Hematopoietic multipotent progenitor cell (in vitro differentiated cells): Measurements from ENCODE around the gene ATP8B4. TPM values are rescaled to one million over a fixed set of nuclear protein-coding genes. Genes with fewer than 3 reads are reported as not detected.
A peak's percentile ranks its signal among the peaks of the same experiment; 100 is the strongest.
"Not testable (repeated sequence)": the region's sequence is repeated elsewhere in the genome, so short reads cannot be mapped to it uniquely, and the experiment has no call there.

ENCODE experiments used
- DNase-seq, 3 donors: peaks; one replicate each; pipeline ENCODE4 v3.0.0-alpha.2; 2011 to 2015; ENCODE audit warnings: low read depth in 2 of 3, low spot score in 2 of 3
- total RNA-seq: library from RNA; depleted of rRNA; stranded (reverse); fragments of >200 nt; gene quantifications from one replicate; pipeline ENCODE4 v1.2.3, GENCODE V29; 2012

The ATP8B4 gene, protein sequence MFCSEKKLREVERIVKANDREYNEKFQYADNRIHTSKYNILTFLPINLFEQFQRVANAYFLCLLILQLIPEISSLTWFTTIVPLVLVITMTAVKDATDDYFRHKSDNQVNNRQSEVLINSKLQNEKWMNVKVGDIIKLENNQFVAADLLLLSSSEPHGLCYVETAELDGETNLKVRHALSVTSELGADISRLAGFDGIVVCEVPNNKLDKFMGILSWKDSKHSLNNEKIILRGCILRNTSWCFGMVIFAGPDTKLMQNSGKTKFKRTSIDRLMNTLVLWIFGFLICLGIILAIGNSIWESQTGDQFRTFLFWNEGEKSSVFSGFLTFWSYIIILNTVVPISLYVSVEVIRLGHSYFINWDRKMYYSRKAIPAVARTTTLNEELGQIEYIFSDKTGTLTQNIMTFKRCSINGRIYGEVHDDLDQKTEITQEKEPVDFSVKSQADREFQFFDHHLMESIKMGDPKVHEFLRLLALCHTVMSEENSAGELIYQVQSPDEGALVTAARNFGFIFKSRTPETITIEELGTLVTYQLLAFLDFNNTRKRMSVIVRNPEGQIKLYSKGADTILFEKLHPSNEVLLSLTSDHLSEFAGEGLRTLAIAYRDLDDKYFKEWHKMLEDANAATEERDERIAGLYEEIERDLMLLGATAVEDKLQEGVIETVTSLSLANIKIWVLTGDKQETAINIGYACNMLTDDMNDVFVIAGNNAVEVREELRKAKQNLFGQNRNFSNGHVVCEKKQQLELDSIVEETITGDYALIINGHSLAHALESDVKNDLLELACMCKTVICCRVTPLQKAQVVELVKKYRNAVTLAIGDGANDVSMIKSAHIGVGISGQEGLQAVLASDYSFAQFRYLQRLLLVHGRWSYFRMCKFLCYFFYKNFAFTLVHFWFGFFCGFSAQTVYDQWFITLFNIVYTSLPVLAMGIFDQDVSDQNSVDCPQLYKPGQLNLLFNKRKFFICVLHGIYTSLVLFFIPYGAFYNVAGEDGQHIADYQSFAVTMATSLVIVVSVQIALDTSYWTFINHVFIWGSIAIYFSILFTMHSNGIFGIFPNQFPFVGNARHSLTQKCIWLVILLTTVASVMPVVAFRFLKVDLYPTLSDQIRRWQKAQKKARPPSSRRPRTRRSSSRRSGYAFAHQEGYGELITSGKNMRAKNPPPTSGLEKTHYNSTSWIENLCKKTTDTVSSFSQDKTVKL
- 141 TPM for total RNA-seq

DNA sequence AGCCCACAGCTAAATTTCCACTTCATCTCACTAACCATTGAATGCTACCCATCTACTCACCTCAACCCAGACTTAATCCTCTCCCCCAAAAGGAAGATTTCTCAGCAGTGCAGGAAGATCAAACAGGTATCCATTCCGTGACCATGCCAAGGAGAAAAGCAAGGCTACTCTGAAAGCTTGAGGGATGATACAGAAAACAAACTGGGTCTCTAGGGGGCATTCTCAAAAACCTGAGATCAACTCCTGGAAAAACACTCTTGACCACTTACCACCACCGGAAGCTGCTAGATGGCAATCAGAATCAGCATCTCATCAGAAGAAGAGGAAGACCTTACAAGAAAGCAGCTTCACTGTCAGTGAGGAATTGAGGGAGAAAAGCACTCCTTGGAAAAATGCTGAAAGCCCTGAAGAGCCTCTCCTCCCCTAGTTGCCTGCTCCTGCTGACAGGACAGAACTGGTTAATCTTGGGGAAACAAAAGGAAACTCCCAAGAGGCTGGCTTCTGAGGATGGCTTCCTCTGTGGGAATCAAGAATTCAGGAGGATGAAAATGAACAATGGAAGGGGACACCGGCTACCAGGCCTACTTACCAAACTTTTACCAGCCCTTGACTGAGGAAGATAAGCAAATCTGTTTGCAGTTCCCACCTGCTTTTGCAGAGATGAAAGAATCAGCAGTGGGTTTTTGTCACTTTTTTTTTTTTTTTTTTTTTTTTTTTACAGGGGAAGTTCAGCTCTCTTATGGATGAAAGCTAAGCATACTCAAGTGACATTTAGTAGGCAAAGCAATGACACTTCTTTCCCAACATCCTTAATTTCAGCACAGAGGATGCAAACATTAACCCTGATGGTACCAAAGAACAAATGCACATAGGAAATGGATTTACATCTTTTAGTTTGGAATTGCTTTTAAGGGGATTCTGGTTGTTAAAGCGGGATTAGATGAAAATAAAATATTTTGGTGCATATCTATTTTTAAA is at the start of gene ATP8B4:
Gene ATP8B4 (minus strand): TSS at position 171 of the 978 bp plus-strand sequence. CDS start 12,267 bp downstream, outside the sequence.
- DNase-seq = peak in 2 of 3 donors; percentile 25 to 39

DNA sequence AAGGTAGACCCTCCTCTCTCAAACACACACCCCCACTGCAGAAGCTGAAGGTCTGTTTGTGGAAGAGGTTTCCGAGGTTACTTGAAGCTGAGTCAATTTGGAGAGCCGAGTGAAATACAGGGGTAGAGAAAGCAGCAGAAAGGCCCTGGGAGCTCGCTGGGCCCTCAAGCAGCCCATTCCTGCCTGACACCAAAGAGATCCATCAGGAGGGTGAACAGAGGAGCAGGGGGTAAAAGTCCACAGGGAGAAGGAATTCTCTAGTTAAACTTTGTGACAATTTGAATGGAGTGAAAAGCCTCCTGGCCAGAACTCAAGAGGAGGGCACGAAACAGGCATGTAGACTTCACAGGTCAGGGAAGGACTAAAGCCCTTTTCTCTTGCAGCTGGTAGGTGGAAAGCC is 49.3 kb upstream of the ATP8B4 start:
- DNase-seq = no peak

DNA sequence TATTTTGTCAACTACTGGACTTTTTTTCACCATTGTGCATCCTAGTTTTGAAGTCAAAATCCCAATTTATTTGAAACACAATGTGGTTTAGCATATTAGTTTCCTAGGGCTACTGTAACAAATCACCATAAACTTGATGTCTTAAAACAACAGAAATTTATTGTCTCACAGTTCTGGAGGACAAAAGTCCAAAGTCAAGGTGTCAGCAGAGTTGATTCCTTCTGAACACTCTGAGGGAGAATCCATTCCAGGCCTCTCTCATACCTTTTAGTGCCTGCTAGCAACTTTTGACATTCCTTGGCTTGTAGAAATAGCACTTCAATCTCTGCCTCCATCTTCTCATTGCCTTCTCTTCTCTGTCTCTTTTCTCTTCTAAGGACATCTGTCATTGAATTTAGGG is 48.1 kb upstream of the ATP8B4 start:
- no peak for DNase-seq

DNA sequence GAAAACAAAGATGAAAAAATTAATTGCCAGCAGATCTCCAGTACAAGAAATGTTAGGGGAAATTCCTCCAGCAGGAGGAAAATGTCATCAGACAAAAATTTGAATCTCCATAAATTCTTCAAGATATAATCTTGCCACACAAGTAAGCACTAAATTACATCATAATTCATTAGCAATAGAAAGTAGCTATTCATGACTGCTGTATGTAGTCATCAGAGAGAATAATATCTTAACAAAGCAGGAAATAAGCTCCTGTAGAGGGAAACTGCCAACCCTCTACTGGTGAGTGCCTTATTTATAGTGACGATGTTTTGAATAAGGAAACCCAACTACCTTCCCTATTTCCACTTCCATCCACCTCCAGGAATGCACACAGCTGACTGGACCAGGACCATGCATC is 47.2 kb upstream of the ATP8B4 start:
- peak in 1 of 3 donors; percentile 31 for DNase-seq

DNA sequence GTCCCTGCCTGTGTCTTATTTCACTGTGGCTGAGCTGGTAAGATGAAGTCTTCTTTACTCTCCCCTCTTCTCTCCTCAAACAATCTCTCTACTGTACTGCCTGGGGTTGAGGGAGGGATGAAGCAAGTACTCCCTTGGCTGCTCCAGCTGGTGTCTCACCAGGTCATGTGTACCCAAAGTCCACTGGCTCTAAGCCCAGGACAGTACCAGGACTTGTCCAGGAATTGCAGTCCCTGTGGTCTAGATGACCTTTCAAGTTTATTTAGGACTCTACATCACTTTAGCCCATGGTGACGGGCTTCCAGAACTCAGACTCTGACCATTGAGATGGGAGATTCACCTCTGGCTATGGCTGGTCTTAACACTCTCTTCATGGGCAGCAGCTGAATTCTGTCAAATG is 45.4 kb upstream of the ATP8B4 start:
- DNase-seq = no peak

DNA sequence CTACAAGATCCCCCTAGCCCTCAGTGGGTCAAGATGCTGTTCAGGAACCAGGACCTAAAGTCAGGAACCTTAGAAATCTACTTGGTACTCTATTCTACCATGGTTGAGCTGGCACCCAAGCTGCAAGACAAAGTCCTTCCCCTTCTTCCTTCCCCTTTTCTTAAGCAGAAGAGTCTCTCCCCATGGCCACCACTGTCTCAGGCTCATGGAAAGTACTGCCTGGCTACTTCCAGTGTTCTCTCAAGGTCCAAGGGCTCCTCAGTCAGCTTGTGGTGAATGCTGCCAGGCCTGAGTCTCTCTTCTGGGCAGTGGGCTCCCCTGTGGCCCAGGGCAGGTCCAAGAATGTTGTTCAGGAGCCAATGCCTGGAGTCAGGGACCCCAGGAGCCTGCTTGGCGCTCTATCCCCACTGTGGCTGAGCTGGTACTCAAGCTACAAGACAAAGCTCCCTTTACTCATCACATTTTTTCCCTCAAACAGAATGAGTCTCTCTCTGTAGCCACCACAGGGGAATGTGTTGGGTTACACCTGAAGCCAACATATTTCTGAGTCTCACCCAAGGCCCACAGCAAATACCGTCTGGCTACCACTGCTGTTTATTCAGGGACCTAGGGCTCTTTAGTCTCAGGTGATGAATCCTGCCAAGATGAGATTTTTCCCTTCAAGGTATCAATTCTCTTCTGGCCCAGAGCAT is 44.8 kb upstream of the ATP8B4 start:
- DNase-seq = no peak

DNA sequence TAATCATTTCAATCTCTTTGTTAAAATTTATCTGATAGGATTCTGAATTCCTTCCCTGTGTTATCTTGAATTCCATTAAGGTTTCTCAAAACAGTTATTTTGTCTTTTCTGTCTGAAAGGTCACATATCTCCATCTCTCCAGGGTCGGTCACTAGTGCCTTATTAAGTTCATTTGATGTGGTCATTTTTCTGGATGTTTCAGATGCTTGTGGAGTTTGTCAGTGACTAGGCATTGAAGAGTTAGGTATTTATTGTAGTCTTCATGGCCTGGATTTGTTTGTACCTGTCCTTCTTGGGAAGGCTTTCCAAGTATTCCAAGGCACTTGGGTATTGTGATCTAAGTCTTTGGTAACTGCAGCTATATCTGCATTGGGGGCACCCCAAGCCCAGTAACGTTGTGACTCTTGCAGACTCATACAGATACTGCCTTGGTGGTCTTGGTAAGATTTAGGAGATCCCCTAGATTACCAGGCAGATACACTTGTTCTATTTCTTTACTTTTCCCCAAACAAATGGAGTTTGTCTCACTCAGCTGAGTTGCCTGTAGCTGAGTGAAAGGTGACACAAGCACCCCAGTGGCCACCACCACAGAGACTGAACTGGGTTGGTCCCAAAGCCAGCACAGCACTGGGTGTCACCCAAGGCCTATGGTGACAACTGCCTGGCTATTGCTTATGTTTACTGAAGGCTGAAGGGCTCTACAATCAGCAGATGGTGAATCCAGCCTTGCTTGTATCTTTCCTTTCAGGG is 44.1 kb upstream of the ATP8B4 start:
- no peak for DNase-seq

DNA sequence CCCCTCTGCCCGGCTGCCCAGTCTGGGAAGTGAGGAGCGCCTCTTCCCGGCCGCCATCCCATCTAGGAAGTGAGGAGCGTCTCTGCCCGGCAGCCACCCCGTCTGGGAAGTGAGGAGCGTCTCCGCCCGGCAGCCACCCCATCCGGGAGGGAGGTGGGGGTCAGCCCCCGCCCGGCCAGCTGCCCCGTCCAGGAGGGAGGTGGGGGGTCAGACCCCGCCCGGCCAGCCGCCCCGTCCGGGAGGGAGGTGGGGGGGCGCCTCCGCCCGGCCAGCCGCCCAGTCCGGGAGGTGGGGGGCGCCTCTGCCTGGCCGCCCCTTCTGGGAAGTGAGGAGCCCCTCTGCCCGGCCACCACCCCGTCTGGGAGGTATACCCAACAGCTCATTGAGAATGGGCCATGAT is 39.2 kb upstream of the ATP8B4 start:
- not testable (repeated sequence) for DNase-seq

DNA sequence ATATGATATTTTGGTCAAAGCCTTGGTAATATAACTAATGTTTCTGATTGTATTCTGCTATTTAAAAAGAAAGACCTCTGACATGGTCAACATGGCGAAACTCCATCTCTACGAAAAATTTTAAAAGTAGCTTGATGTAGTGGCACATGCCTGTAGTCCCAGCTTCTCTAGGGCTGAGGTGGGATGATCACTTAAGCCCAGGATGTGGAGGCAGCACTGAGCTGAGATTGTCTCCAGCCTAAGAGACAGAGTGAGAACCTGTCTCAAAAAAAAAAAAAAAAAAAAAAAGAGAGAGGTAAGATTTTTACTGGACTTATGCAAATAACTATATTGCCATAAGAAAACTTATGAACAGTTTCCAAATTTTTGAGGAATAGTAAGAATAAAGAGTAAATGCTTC is 32.4 kb upstream of the ATP8B4 start:
- DNase-seq = no peak

DNA sequence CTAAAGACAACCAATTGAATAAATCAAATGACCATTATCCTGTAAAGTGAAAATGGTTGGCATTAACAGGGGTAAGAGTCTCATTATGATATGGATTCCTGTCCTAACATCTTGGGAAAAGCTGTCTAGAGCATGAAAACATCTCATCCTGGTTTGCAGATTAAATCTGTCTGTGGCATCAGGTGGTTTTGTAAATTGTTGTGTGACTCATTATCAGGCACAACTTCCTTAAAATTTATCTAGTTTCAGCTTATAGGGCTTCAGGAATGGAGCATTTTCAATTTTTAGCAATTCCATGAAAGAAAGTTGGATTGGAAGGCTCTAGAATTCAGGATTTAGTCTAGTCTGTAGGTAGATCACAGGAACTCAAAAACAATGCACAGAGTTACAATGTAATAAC is 31.8 kb upstream of the ATP8B4 start:
- DNase-seq = no peak

DNA sequence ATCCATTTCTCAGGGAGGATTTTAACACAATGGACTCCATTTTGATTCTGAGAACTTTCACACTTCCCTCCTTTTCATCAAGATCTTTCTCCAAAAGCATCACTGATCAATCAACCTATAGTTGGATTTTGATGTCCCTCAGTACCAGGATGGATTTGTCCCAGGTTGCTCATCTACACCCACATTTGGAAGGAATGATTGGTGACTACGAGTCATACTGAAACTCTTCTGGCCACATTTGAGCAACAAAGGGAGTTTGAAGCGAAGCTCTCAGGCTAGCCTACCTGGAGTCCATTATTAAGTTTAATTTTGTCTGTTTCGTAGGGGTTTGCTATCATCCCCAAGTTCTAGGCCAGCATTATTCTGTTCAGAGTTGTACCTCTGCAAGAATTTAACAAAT is 31.3 kb upstream of the ATP8B4 start:
- no peak for DNase-seq

DNA sequence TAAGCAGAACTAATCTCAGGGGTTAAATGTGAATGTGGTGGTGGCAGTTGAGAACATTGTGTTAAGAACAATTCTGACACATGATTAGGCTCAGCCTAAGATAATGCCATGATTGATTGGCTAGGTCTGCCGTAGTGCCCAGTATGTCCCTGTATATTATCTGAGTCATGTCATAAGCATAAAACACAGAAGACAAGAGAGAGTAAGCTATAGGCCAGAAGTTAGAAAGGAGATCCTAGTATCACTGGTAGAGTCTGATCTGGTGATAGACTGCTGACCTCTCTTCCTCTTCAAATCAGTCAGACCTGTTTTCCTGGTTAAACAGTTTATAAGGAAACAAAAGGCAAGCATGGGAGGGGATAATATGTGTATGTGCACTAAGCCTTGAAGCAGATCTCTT is 30.1 kb upstream of the ATP8B4 start:
- no peak for DNase-seq

DNA sequence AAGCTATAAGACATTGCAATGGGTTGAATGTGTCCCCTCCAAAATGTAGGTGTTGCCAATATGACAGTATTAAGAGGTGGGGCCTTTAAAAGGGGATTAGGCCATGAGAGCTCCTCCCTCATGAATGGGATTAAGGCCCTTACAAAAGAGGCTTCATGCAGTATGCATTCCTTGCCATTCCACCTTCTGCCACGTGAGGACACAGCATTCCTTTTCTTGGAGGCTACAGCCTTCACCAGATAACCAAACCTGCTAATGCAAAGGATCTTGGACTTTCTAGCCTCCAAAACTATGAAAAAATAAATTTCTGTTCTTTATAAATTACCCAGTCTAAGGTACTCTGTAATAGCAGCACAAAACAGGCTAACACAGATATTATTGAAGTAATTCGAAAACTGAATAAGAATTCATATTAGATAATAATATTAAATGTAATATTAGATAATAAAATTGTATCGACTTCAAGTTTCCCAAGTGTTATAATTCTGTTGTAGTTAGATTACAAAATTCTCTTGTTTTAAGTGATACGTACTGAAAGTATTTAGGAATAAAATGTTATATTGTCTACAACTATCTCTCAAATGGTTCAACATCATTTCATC is 29.4 kb upstream of the ATP8B4 start:
- DNase-seq = no peak

DNA sequence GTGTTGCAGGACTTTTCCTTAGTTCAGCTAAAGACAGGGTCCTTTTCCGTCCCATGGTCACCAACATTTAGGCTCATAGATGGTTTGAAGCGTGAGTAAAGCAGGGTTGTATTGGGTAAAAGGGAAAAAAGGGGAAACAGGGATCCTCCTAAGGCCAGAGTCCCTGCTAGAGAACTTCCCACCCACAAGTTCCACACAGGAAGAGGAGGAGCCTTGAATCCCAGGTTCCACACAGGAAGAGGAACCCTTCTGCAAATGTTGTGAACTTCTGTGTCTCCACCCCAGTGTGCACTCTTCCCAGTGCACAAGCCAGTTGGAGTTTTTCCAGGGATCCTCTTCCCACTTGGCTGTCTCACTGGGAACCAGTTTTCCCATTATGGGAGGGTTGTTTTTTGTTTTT is 27.6 kb upstream of the ATP8B4 start:
- no peak for DNase-seq

DNA sequence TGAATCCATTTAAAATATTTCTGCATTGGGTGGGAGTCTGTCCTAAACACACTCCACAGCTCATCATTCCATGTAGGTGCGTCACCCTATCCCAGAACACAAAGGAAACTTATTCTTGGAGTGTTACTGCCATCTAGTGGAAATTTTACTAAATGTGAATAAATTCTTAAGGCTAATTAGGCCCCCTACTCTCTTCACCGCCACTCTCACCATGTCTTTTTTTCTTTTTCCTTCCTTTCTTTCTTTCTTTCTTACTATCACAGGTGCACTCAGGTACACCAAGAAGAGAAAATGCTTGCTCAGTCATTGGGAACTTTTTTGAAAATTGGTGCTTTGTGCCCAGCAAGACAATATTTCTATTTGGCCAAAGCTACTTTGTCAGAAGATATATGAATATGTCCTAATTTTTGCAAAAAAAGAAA is 26.4 kb upstream of the ATP8B4 start:
- DNase-seq = peak; percentile 7 to 76 (median 58)

DNA sequence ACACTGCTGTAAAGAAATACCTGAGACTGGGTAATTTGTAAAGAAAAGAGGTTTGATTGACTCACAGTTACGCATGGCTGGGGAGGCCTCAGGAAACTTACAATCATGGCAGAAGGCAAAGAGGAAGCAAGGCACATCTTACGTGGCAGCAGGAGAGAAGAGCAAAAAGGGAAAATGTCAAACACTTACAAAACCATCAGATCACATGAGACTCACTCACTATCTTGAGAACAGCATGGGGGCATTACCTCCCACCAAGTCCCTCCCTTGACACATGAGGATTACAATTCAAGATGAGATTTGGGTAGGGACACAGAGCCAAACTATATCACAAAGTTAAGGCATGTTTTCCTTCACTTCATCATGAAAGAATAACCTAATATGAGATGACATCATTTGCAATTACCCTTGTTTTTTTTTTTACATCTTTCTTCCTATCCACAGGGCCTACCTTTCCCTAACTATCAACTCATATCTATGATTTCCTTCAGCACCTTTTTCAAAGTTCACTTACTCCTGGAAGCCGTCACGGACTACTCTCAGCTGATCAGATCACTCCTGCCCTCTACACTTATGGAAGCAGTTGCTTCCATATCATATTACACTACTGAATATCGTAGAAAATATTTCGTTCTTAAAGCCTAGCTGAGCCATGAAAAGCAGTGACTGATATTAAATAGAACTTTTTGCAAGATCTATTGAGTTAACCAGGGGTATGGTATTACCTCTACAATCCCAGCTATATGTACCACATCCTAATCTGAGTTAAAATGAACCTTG is 25.5 kb upstream of the ATP8B4 start:
- no peak for DNase-seq

DNA sequence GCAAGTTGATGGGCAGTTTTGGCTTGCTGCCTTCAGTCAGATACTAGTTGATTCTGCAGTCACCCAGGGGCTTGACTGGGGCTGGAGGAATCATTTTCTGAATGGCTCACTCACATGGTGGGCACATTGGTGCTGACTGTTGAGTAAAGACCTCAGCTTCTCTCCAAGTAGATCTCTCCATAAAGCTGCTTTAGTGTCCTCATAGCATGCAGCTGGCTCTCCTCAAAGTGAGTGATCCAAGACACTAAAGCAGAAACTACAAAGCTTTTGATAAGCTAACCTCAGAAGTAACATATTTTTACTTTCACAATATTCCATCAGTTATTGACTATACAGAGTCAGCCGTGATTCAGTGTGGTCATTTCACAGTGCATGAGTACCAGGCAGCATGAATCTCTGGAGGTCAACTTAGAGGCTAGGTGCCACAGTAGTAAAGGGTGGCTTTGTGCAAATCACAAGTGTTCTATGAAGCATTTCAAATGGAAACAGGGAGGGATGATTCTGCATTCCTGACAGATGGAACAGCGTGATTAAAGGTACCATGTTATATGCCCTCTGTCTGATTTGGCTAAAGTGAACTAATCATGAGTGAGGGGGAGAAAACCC is 24.3 kb upstream of the ATP8B4 start:
- DNase-seq = no peak
